Endothelial cell (in vitro differentiated cells): ENCODE results near the gene ORM1. TPM values are rescaled to one million over a fixed set of nuclear protein-coding genes. Genes with fewer than 3 reads are reported as not detected.

ENCODE experiments used
- DNase-seq: peaks from one replicate; pipeline ENCODE4 v3.0.0; 2021; ENCODE audit warnings: low spot score
- H3K27ac Mint-ChIP-seq: one replicate; pipeline ENCODE4 v1.8.0; 2021; ENCODE audit warnings: mixed read lengths, inconsistent platforms; ENCODE audit not compliant: unreplicated experiment
- H3K27me3 Mint-ChIP-seq: one replicate; pipeline ENCODE4 v1.8.0; 2021; ENCODE audit warnings: mild to moderate bottlenecking, moderate library complexity, mixed read lengths, inconsistent platforms; ENCODE audit not compliant: unreplicated experiment
- H3K36me3 Mint-ChIP-seq: one replicate; pipeline ENCODE4 v1.8.0; 2021; ENCODE audit warnings: mild to moderate bottlenecking, low read depth, mixed read lengths, inconsistent platforms; ENCODE audit not compliant: unreplicated experiment
- H3K4me1 Mint-ChIP-seq: one replicate; pipeline ENCODE4 v1.8.0; 2021; ENCODE audit warnings: mild to moderate bottlenecking, mixed read lengths, inconsistent platforms; ENCODE audit not compliant: unreplicated experiment
- H3K4me3 Mint-ChIP-seq: one replicate; pipeline ENCODE4 v1.8.0; 2021; ENCODE audit warnings: mild to moderate bottlenecking, mixed read lengths, inconsistent platforms; ENCODE audit not compliant: unreplicated experiment
- H3K9me3 Mint-ChIP-seq: one replicate; pipeline ENCODE4 v1.8.0; 2021; ENCODE audit warnings: mixed read lengths, inconsistent platforms; ENCODE audit not compliant: unreplicated experiment
- CTCF ChIP-seq: fragments of 200-600 bp; sonication (generic); IDR thresholded peaks from one replicate; pipeline ENCODE4 v1.5.0; 2021; ENCODE audit warnings: antibody characterized with exemption; ENCODE audit not compliant: unreplicated experiment
- total RNA-seq: library from RNA; stranded (reverse); fragmentation: NEBNext Ultra II Directional; extraction: Animal tissue kit (Norgen Biotek cat#: 25700); gene quantifications from one replicate; pipeline ENCODE4 v1.2.1, GENCODE V29; 2021; ENCODE audit not compliant: unreplicated experiment

Gene ORM1
- total RNA-seq, 1 donor from 2014 or later, result not detected

DNA sequence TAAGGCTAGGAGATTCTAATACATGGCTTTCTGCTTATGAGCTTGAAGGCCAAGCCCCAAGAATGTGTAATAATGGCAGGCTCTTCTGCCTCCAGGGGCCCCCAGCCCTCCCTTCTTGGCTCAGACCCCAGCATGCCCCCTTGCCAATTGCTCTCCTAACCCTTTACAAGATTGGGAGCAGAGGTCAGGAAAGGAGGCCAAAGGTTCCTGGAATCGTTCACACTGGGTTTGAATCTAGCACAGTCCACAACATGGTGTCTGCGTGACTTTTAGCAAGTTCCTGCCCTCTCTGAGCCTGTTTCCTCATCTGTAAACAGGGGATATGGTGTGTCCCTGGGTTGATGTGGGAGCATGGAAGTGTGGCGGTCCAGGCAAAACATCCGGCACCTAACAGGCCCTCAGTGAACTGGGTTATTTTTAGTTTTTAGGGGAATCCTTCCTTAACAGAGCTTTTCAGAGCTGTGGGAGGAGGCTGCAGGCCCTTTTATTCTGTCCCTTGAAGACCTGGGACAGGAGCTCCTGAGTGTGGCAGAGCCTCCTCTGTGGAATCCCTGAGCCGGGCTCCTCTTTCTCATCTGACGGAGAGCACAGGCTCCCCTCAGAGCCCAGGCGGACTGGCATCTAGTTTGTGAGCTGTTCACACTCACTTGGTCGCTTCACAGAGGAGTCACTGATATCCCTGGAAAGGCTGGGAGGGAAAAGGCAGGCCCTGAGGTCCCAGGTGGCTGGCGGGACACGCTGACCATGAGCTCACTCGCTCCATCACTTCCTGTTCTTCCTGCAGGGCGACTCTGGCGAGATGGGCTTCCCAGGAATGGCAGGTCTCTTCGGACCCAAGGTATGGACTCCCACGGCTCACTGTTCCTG, 23.4 kb upstream of the ORM1 start:
- H3K4me3 Mint-ChIP-seq, result peak overlapping the region; percentile 59
- no peaks in the 10 kb centered on the region for H3K9me3 Mint-ChIP-seq
- peaks cover 36% of the 10 kb centered on the region for H3K36me3 Mint-ChIP-seq
- TF ChIP-seq CTCF, result no peak
- no peaks in the 10 kb centered on the region for H3K4me1 Mint-ChIP-seq
- no peak for DNase-seq
- no peaks in the 10 kb centered on the region for H3K27me3 Mint-ChIP-seq
- H3K27ac Mint-ChIP-seq, result no peak overlapping the region

DNA sequence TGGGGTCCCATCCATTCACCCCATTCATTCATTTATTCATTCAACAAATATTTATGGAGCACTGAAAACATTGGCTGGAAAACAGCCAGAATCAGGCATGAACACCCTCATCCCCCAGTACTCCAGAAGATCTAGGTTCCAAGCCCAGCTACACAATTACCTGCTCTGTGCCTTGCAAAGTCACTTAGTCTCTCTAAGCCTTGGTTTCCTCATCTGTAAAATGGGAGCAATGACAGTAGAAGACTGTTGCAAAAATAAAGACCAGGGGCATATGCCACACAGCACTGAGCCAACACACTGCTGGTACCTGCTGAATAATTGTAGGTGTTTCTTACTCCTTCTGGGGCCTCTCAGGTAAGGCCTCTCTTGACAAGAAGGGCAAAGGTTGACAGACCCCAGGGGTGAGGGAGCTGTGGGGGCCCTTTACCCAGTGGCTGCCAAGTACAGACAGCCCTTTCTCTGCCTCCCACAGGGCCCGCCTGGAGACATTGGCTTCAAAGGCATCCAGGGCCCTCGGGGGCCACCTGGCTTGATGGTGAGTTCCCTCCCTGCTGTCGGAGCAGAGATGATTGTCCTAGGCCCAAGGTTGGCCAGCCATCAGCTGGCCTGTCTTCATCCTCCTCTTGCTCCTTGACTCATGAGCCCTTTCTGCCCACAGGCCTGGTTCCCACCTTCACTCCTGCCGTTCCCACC, 22.6 kb upstream of the ORM1 start:
- Mint-ChIP-seq H3K36me3 (peaks cover 28% of the 10 kb centered on the region), H3K9me3 (no peaks in the 10 kb centered on the region), H3K4me3 (peak overlapping the region; percentile 59), H3K27me3 (no peaks in the 10 kb centered on the region), H3K27ac (no peak overlapping the region), H3K4me1 (no peaks in the 10 kb centered on the region)
- no peak for TF ChIP-seq CTCF
- DNase-seq, result no peak

DNA sequence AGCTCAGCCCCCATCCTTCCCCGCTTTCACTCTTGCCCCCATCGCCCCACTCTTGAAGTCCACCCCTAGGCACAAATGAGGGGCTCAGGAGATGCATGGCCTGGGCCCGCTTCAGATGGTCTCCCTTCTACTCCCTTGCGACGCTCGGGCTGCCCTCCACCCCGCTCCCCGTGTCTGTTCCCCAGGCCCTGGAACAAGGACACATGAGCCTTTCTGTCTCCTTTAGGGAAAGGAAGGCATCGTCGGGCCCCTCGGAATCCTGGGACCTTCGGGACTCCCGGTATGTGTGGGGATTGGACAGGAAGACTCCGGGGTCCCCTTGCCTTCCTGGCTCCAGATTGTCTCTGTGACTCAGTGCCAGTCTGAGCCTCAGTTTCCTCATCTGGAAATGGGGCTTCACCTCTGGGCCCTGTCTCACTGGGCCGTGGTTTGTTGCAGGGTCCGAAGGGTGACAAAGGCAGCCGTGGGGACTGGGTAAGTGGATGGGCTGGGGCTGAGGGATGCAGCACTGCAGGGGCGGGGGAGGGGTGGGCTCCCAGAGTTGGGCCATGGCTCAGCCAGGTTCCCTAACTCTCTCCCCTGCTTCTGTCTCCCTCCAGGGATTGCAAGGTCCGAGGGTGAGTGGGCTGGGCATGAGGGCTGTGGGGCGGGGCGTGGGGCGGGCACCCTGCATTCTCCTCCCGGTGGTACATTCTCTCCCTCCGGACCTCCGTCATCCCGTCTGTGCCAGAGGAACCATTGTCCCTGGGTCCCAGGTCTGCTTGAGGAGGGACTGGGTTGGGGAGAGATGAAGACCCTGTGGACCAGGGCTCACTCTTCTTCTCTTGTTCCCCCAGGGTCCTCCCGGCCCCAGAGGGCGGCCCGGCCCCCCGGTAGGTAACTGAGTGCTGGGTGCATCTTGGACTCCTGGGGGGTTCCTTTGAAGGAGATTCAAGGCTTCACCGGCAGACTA, 21.8 kb upstream of the ORM1 start:
- TF ChIP-seq CTCF, result no peak
- peaks cover 20% of the 10 kb centered on the region for H3K36me3 Mint-ChIP-seq
- no peaks in the 10 kb centered on the region for H3K9me3 Mint-ChIP-seq
- H3K4me1 Mint-ChIP-seq, result no peaks in the 10 kb centered on the region
- no peak overlapping the region for H3K27ac Mint-ChIP-seq
- H3K4me3 Mint-ChIP-seq, result no peak overlapping the region
- no peaks in the 10 kb centered on the region for H3K27me3 Mint-ChIP-seq
- no peak for DNase-seq

DNA sequence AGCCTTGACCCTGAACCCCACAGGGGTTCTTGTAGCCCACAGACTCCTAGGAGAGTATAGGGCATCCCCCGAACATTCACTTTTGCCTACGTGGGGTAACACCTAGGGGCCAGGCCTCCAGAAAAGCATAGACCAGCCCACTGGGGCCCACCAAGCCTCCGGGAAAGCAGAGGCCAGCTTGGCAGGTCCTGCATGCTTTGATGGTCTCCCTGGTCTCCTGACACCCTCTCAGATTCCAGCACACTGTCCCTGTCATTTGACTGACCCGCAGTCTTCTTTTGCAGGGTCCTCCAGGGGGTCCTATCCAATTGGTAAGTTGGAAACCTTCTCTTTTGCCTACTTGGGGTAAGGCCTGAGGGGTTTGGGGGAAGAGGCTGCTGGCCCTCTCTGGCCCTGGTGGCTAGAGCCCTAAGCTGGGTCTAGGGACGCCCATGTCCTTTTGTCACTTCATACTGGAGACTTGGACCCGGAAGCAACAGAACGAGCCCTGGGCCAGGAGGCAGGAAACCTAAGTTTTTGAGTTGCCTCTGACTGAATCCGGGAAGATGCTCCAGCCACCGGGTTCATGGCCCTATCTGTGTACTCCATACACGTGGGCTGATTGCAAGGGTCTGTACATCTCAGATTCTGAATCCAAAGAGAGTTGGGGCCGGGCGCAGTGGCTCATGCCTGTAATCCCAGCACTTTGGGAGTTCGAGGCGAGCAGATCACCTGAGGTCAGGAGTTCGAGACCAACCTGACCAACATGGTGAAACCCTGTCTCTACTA, 20.9 kb upstream of the ORM1 start:
- Mint-ChIP-seq H3K36me3 (peaks cover 19% of the 10 kb centered on the region), H3K4me3 (no peak overlapping the region), H3K27me3 (no peaks in the 10 kb centered on the region), H3K4me1 (no peaks in the 10 kb centered on the region), H3K27ac (no peak overlapping the region), H3K9me3 (no peaks in the 10 kb centered on the region)
- no peak for DNase-seq
- no peak for TF ChIP-seq CTCF
